ENCODE measurements around the gene CRY1. TPM values are rescaled to one million over a fixed set of nuclear protein-coding genes. Genes with fewer than 3 reads are reported as not detected.

The CRY1 gene
- polyA plus RNA-seq, 1 donor from 2014 or later: 33.4 TPM

GRCh38 chr12:107094183-107094448 lies 767 bp upstream of the CRY1 start:
- Histone ChIP-seq H2AFZ (ENCODE audit: low read depth, low read length) (peak overlapping the region; percentile 96), H3K9ac (ENCODE audit: low read length) (peak overlapping the region; percentile 80), H3K79me2 (replicated peaks; ENCODE audit: insufficient read depth, low read length) (peaks cover 3% of the 10 kb centered on the region), H4K20me1 (ENCODE audit: insufficient read depth) (no peaks in the 10 kb centered on the region), H3K36me3 (ENCODE audit: insufficient read depth, low read length) (no peaks in the 10 kb centered on the region), H3K27me3 (ENCODE audit: insufficient read depth, low read depth, low read length) (no peaks in the 10 kb centered on the region), H3K9me2 (ENCODE audit: insufficient read depth, low read length) (no peaks in the 10 kb centered on the region), H3K4me2 (ENCODE audit: low read length) (peak overlapping the region; percentile 92), H3K4me3 (ENCODE audit: low read length) (peak overlapping the region; percentile 98), H3F3A (ENCODE audit: insufficient read depth, low read length, poor library complexity, severe bottlenecking) (no peaks in the 10 kb centered on the region), H3K9me3 (ENCODE audit: low read length) (no peaks in the 10 kb centered on the region), H3K27ac (ENCODE audit: low read length) (peak overlapping the region; percentile 83)
- TF ChIP-seq MXI1 (conservative IDR thresholded peaks at IDR 0.05; ENCODE audit: poor library complexity, severe bottlenecking) (no peak), EP300 (conservative IDR thresholded peaks at IDR 0.05; ENCODE audit: poor library complexity, severe bottlenecking) (no peak), TAF1 (IDR thresholded peaks at IDR 0.05; ENCODE audit: low read depth) (no peak), EZH2 (IDR thresholded peaks at IDR 0.05; ENCODE audit: borderline replicate concordance, insufficient read depth, low read length, poor library complexity, severe bottlenecking) (no peak), RAD21 (conservative IDR thresholded peaks at IDR 0.05) (no peak), POLR2AphosphoS5 (IDR thresholded peaks at IDR 0.05) (no peak), SMC3 (conservative IDR thresholded peaks at IDR 0.05; ENCODE audit: poor library complexity) (no peak)
- TF ChIP-seq, protein P1, sequence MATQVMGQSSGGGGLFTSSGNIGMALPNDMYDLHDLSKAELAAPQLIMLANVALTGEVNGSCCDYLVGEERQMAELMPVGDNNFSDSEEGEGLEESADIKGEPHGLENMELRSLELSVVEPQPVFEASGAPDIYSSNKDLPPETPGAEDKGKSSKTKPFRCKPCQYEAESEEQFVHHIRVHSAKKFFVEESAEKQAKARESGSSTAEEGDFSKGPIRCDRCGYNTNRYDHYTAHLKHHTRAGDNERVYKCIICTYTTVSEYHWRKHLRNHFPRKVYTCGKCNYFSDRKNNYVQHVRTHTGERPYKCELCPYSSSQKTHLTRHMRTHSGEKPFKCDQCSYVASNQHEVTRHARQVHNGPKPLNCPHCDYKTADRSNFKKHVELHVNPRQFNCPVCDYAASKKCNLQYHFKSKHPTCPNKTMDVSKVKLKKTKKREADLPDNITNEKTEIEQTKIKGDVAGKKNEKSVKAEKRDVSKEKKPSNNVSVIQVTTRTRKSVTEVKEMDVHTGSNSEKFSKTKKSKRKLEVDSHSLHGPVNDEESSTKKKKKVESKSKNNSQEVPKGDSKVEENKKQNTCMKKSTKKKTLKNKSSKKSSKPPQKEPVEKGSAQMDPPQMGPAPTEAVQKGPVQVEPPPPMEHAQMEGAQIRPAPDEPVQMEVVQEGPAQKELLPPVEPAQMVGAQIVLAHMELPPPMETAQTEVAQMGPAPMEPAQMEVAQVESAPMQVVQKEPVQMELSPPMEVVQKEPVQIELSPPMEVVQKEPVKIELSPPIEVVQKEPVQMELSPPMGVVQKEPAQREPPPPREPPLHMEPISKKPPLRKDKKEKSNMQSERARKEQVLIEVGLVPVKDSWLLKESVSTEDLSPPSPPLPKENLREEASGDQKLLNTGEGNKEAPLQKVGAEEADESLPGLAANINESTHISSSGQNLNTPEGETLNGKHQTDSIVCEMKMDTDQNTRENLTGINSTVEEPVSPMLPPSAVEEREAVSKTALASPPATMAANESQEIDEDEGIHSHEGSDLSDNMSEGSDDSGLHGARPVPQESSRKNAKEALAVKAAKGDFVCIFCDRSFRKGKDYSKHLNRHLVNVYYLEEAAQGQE (IDR thresholded peaks at IDR 0.05; ENCODE audit: borderline replicate concordance): no peak
- TF ChIP-seq, protein P2, sequence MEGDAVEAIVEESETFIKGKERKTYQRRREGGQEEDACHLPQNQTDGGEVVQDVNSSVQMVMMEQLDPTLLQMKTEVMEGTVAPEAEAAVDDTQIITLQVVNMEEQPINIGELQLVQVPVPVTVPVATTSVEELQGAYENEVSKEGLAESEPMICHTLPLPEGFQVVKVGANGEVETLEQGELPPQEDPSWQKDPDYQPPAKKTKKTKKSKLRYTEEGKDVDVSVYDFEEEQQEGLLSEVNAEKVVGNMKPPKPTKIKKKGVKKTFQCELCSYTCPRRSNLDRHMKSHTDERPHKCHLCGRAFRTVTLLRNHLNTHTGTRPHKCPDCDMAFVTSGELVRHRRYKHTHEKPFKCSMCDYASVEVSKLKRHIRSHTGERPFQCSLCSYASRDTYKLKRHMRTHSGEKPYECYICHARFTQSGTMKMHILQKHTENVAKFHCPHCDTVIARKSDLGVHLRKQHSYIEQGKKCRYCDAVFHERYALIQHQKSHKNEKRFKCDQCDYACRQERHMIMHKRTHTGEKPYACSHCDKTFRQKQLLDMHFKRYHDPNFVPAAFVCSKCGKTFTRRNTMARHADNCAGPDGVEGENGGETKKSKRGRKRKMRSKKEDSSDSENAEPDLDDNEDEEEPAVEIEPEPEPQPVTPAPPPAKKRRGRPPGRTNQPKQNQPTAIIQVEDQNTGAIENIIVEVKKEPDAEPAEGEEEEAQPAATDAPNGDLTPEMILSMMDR (IDR thresholded peaks at IDR 0.05; ENCODE audit: poor library complexity, severe bottlenecking): no peak

- H3K9me2 ChIP-seq (ENCODE audit: insufficient read depth, low read length): no peaks in the 10 kb centered on the region
- H3K27me3 ChIP-seq (ENCODE audit: insufficient read depth, low read depth, low read length): no peaks in the 10 kb centered on the region
- H3K4me2 ChIP-seq (ENCODE audit: low read length): peak overlapping the region; percentile 90
- peak overlapping the region; percentile 83 for H3K27ac ChIP-seq (ENCODE audit: low read length)
- no peaks in the 10 kb centered on the region for H3K9me3 ChIP-seq (ENCODE audit: low read length)
- H3K36me3 ChIP-seq (ENCODE audit: insufficient read depth, low read length): no peaks in the 10 kb centered on the region
- TF ChIP-seq, protein P2 (IDR thresholded peaks at IDR 0.05; ENCODE audit: poor library complexity, severe bottlenecking): peak; percentile 25
- TF ChIP-seq, protein P1 (IDR thresholded peaks at IDR 0.05; ENCODE audit: borderline replicate concordance): no peak
- peaks cover 3% of the 10 kb centered on the region for H3K79me2 ChIP-seq (replicated peaks; ENCODE audit: insufficient read depth, low read length)
- peak overlapping the region; percentile 98 for H3K4me3 ChIP-seq (ENCODE audit: low read length)
- H2AFZ ChIP-seq (ENCODE audit: low read depth, low read length): peak overlapping the region; percentile 96
- H4K20me1 ChIP-seq (ENCODE audit: insufficient read depth): no peaks in the 10 kb centered on the region
- peak overlapping the region; percentile 80 for H3K9ac ChIP-seq (ENCODE audit: low read length)
- H3F3A ChIP-seq (ENCODE audit: insufficient read depth, low read length, poor library complexity, severe bottlenecking): no peaks in the 10 kb centered on the region
These were observed 506 bp downstream of the CRY1 start for GRCh38 chr12:107092669-107093416.

All from neural cell (in vitro differentiated cells).